ENCODE results near the gene LCN2. TPM values are rescaled to one million over a fixed set of nuclear protein-coding genes. Genes with fewer than 3 reads are reported as not detected.

LCN2 gene
- total and polyA plus RNA-seq, 9 of the 15 experiments (the other 6 are each of a cell fraction or from before 2014, with no cell fraction given), result 0.10 to 1.2 (median 0.44) TPM; not detected in 1

DNA sequence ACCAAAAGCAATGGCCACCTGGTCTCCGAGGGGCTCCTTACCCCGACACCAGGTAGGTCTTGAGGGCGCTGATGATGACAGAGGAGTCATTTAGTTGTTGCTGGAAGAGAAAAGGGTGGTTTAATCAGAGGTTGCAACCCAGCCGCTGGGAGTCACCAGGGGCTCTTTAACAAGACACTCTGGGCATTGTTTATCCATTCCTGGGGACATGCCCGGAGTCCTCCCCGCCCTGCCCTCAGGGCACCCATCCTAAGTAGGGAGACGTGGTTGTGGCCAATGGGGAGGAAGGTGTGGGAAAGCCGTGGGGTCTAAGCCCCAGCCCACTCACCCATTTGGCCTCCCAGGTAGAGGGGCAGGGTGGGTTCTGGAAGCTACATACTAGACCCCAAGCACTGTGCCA, 24.8 kb upstream of the LCN2 start:
- no peaks in the 10 kb centered on the region for H3K27me3 ChIP-seq (ENCODE audit: control insufficient read depth in 2 of 2, insufficient read depth in 2 of 2, low read length in 2 of 2)
- CTCF ChIA-PET (ENCODE audit: low intra/inter-chr PET ratio), result interaction anchor here (0.6 to 0.7 kb wide), 3 partner anchors 20 to 431 kb away, joined by 3 read pairs; no protein-coding TSS in a partner anchor
- TF ChIP-seq SMAD2 (IDR thresholded peaks at IDR 0.05; ENCODE audit: low read depth, low read length) (no peak), CBX2 (IDR thresholded peaks at IDR 0.05; ENCODE audit: insufficient read depth, low read length, poor library complexity, severe bottlenecking) (no peak), ZNF764 (CRISPR knock-in tag; IDR thresholded peaks at IDR 0.05; ENCODE audit: low read depth) (no peak), KLF16 (IDR thresholded peaks at IDR 0.05) (no peak), TCF3 (CRISPR knock-in tag; IDR thresholded peaks at IDR 0.05) (no peak), CHCHD3 (CRISPR knock-in tag; IDR thresholded peaks at IDR 0.05) (no peak), POLR2H (tag; IDR thresholded peaks at IDR 0.05; ENCODE audit: low read depth) (no peak), ATF1 (CRISPR knock-in tag; IDR thresholded peaks at IDR 0.05) (no peak), ATF1 (tag; IDR thresholded peaks at IDR 0.05) (no peak), ZNF134 (CRISPR knock-in tag; conservative IDR thresholded peaks at IDR 0.05) (no peak), ZNF561 (CRISPR knock-in tag; conservative IDR thresholded peaks at IDR 0.05) (no peak), CCAR2 (IDR thresholded peaks at IDR 0.05; ENCODE audit: low read depth, low read length) (no peak), RAD21 (CRISPR knock-in tag; conservative IDR thresholded peaks at IDR 0.05 in 1 of 2, IDR thresholded peaks at IDR 0.05 in 1 of 2) (no peak), TBL1XR1 (IDR thresholded peaks at IDR 0.05; ENCODE audit: low read length in 2 of 2) (no peak)
- TF ChIP-seq, protein P1, sequence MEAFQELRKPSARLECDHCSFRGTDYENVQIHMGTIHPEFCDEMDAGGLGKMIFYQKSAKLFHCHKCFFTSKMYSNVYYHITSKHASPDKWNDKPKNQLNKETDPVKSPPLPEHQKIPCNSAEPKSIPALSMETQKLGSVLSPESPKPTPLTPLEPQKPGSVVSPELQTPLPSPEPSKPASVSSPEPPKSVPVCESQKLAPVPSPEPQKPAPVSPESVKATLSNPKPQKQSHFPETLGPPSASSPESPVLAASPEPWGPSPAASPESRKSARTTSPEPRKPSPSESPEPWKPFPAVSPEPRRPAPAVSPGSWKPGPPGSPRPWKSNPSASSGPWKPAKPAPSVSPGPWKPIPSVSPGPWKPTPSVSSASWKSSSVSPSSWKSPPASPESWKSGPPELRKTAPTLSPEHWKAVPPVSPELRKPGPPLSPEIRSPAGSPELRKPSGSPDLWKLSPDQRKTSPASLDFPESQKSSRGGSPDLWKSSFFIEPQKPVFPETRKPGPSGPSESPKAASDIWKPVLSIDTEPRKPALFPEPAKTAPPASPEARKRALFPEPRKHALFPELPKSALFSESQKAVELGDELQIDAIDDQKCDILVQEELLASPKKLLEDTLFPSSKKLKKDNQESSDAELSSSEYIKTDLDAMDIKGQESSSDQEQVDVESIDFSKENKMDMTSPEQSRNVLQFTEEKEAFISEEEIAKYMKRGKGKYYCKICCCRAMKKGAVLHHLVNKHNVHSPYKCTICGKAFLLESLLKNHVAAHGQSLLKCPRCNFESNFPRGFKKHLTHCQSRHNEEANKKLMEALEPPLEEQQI (IDR thresholded peaks at IDR 0.05), result no peak
- TF ChIP-seq, protein P2, sequence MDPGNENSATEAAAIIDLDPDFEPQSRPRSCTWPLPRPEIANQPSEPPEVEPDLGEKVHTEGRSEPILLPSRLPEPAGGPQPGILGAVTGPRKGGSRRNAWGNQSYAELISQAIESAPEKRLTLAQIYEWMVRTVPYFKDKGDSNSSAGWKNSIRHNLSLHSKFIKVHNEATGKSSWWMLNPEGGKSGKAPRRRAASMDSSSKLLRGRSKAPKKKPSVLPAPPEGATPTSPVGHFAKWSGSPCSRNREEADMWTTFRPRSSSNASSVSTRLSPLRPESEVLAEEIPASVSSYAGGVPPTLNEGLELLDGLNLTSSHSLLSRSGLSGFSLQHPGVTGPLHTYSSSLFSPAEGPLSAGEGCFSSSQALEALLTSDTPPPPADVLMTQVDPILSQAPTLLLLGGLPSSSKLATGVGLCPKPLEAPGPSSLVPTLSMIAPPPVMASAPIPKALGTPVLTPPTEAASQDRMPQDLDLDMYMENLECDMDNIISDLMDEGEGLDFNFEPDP (CRISPR knock-in tag; IDR thresholded peaks at IDR 0.05), result no peak
- TF ChIP-seq, protein P3, sequence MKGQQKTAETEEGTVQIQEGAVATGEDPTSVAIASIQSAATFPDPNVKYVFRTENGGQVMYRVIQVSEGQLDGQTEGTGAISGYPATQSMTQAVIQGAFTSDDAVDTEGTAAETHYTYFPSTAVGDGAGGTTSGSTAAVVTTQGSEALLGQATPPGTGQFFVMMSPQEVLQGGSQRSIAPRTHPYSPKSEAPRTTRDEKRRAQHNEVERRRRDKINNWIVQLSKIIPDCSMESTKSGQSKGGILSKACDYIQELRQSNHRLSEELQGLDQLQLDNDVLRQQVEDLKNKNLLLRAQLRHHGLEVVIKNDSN (CRISPR knock-in tag; IDR thresholded peaks at IDR 0.05), result no peak
- TF ChIP-seq, protein P4, sequence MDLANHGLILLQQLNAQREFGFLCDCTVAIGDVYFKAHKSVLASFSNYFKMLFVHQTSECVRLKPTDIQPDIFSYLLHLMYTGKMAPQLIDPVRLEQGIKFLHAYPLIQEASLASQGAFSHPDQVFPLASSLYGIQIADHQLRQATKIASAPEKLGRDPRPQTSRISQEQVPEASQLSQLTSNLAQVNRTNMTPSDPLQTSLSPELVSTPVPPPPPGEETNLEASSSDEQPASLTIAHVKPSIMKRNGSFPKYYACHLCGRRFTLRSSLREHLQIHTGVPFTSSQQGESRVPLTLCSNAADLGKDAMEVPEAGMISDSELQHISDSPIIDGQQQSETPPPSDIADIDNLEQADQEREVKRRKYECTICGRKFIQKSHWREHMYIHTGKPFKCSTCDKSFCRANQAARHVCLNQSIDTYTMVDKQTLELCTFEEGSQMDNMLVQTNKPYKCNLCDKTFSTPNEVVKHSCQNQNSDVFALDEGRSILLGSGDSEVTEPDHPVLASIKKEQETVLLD (IDR thresholded peaks at IDR 0.05), result no peak

More for the DNA sequence above, 24.8 kb upstream of the LCN2 start:
- Histone ChIP-seq H4K20me1 (replicated peaks; ENCODE audit: control insufficient read depth, insufficient read depth, low read length) (peaks cover 8% of the 10 kb centered on the region; the same call in 1 of the 2 replicates), H3K9ac (ENCODE audit: insufficient read depth in 1 of 2, low read depth in 2 of 2, low read length in 2 of 2) (no peak overlapping the region), H3K9me3 (replicated peaks; ENCODE audit: control insufficient read depth, insufficient read depth, low read depth, low read length) (no peaks in the 10 kb centered on the region), H3K36me3 (ENCODE audit: control insufficient read depth, insufficient read depth, low read length) (peaks cover 60% of the 10 kb centered on the region), H3K4me1 (replicated peaks in 1 of 2; ENCODE audit: control insufficient read depth in 2 of 2, insufficient read depth in 2 of 2, low read length in 2 of 2) (peaks cover 10 to 57% of the 10 kb centered on the region in 2 experiments), H3K4me3 (no peak overlapping the region), H3K79me2 (ENCODE audit: control insufficient read depth, insufficient read depth, low read length) (peaks cover 38% of the 10 kb centered on the region), H3K4me2 (ENCODE audit: insufficient read depth, low read length) (no peak overlapping the region), H3K9me1 (ENCODE audit: control insufficient read depth, insufficient read depth, low read length) (no peaks in the 10 kb centered on the region), H2AFZ (ENCODE audit: low read depth, low read length) (no peak overlapping the region), H3K27ac (ENCODE audit: extremely low read depth, low read depth, low read length) (no peak overlapping the region)
- intact Hi-C loops (cut with micrococcal nuclease), result loop anchor here (10.0 kb wide), 2 partner anchors 70 to 150 kb away; partner anchors contain the start of genes CIZ1, GOLGA2 and SWI5
- no peak for ATAC-seq
- in situ Hi-C loops (cut with MboI), result no loop called here
- no TSS peak for BruUV-seq (replicated peaks)
- 82% methylated on average over 7 of the region's 8 CpGs for WGBS (ENCODE audit: insufficient coverage, low coverage, missing lambda C conversion rate)
- POLR2A ChIA-PET, result interaction anchor here (0.6 to 1.0 kb wide), 4 partner anchors 8 to 217 kb away, joined by 3 to 7 read pairs (median 4); no protein-coding TSS in a partner anchor
- FAIRE-seq, result no peak
- DNase-seq (ENCODE audit: extremely low read depth in 1 of 4, low spot score in 3 of 4), result no peak
